PC-3 (cell line): ENCODE results near the gene CST8.

Experiments used
- EZH2 ChIP-seq: fragments of 300-600 bp; sonication (generic); IDR thresholded peaks from one replicate; pipeline ENCODE4 v1.6.1; 2017; ENCODE audit warnings: antibody characterized with exemption, mild to moderate bottlenecking, low read length; ENCODE audit not compliant: unreplicated experiment
- EZH2phosphoT487 ChIP-seq: fragments of 300-600 bp; sonication (generic); IDR thresholded peaks from 2 replicates; pipeline ENCODE4 v1.6.1; 2018; ENCODE audit warnings: mild to moderate bottlenecking, antibody characterized with exemption, low read length, borderline replicate concordance
- TF ChIP-seq, protein P1 (sequence below): fragments of 300-600 bp; sonication (generic); conservative IDR thresholded peaks from 2 replicates; pipeline ENCODE4 v1.5.1; 2017; ENCODE audit warnings: antibody characterized with exemption, low read depth, mild to moderate bottlenecking, low read length

- TF ChIP-seq, protein P1, sequence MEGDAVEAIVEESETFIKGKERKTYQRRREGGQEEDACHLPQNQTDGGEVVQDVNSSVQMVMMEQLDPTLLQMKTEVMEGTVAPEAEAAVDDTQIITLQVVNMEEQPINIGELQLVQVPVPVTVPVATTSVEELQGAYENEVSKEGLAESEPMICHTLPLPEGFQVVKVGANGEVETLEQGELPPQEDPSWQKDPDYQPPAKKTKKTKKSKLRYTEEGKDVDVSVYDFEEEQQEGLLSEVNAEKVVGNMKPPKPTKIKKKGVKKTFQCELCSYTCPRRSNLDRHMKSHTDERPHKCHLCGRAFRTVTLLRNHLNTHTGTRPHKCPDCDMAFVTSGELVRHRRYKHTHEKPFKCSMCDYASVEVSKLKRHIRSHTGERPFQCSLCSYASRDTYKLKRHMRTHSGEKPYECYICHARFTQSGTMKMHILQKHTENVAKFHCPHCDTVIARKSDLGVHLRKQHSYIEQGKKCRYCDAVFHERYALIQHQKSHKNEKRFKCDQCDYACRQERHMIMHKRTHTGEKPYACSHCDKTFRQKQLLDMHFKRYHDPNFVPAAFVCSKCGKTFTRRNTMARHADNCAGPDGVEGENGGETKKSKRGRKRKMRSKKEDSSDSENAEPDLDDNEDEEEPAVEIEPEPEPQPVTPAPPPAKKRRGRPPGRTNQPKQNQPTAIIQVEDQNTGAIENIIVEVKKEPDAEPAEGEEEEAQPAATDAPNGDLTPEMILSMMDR: no peak
- no peak for TF ChIP-seq EZH2
- TF ChIP-seq EZH2phosphoT487: no peak
Observed at GRCh38 chr20:23453549-23454543, 37.1 kb upstream of the CST8 start.
